Fibroblast of the aortic adventitia (primary cell): Measurements from ENCODE around the gene SCO1. TPM values are rescaled to one million over a fixed set of nuclear protein-coding genes. Genes with fewer than 3 reads are reported as not detected.

Experiments used
- DNase-seq: peaks from one replicate; pipeline ENCODE4 v3.0.0-alpha.2; 2010; ENCODE audit warnings: low read depth
- H3K4me3 ChIP-seq: 2 replicates; pipeline ENCODE4 v1.5.1; 2011; ENCODE audit warnings: low read depth, mild to moderate bottlenecking, control low read depth, low read length, moderate library complexity
- CTCF ChIP-seq: IDR thresholded peaks from 2 replicates; pipeline ENCODE4 v1.5.1; 2011; ENCODE audit warnings: mild to moderate bottlenecking, low read length, control low read depth, inconsistent platforms; ENCODE audit not compliant: insufficient read depth
- total RNA-seq: library from RNA; depleted of rRNA; stranded (reverse); fragments of >200 nt; gene quantifications from 2 replicates; pipeline ENCODE4 v1.2.3, GENCODE V29; 2012; ENCODE audit warnings: low replicate concordance

Gene SCO1
- total RNA-seq, 1 donor = 22.1 TPM

GRCh38 chr17:10631048-10631700 lies 66.2 kb downstream of the SCO1 start:
- peak; percentile 88 for TF ChIP-seq CTCF
- no peak overlapping the region for H3K4me3 ChIP-seq
- peak; percentile 40 for DNase-seq

DNA sequence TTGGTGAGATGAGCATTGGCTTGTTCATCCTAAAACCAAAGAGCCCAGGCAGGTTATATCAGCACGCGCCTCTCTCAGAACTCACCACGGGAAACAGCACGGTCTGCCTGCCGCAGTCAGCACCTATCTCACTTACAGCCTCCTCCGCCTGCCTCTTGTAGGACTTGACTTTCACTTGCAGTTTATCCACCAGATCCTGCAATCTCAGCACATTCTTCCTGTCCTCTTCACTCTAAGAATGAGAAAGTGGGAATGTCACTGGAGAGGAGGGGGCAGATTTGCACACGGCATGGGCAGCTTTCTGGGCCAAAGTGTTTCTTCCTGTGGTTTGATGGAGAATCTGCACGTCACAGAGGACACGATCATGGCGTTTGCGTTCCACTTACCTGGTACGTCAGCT lies 67.6 kb downstream of the SCO1 start:
- no peak overlapping the region for H3K4me3 ChIP-seq
- DNase-seq = no peak
- TF ChIP-seq CTCF = no peak

GRCh38 chr17:10628756-10629155 lies 68.6 kb downstream of the SCO1 start:
- DNase-seq = no peak
- TF ChIP-seq CTCF = peak; percentile 41
- H3K4me3 ChIP-seq = no peak overlapping the region

- DNase-seq = no peak
- no peak overlapping the region for H3K4me3 ChIP-seq
- TF ChIP-seq CTCF = no peak
These were observed 70.9 kb downstream of the SCO1 start for GRCh38 chr17:10626390-10626789.

- DNase-seq = no peak
- no peak overlapping the region for H3K4me3 ChIP-seq
- no peak for TF ChIP-seq CTCF
These were observed 72.4 kb downstream of the SCO1 start for GRCh38 chr17:10624969-10625368.

DNA sequence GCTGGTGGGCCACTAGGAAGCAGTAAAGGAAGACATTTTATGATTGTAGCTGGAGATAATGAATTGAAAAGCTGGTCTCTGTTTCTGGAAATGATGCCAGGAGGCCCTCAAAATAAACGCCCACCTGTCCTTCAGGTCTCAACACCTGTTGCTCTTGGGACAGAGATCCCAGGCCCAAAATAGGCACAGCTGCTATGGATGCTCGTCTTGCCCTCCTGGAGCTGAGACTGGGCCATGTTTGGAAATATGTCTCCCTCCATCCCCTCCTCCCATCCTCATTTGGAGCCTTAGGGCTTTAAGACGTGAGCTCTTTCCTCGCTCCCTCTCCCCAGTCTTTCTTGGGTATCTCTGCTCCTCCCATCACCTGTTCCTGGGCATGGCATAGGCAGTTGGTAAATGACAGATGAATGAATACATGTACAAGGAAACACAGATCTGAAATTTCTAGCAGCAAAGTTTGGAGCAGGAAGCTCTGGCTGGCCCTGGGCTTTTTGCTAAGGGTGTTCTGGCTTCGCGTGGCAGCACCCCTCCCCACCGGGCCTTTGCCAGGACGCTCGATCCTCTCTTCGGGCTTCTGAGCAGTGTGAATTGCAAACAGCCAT lies 73.5 kb downstream of the SCO1 start:
- TF ChIP-seq CTCF = no peak
- DNase-seq = no peak
- no peak overlapping the region for H3K4me3 ChIP-seq
